Heart right ventricle (tissue), 16 donors: ENCODE measurements around the gene ZNF414. TPM values are rescaled to one million over a fixed set of nuclear protein-coding genes. Genes with fewer than 3 reads are reported as not detected.

Source experiments
- ATAC-seq, 8 donors: fragments of 200-7000 bp; cut with Tn5 transposase; one replicate each; pipeline ENCODE4 v1.9.1; 2020; ENCODE audit warnings: mild to moderate bottlenecking in 8 of 8, moderate library complexity in 8 of 8, moderate number of reproducible peaks in 1 of 8
- DNase-seq, 2 donors: peaks; one replicate each; pipeline ENCODE4 v3.0.0-alpha.2; 2020
- H3K27ac ChIP-seq, 10 donors: fragments of 200-600 bp; sonication (generic) in 2 of 10; one replicate each; pipeline versions ENCODE4 v1.5.0 to v1.8.0; 2020 to 2022; ENCODE audit warnings: mild to moderate bottlenecking in 3 of 10
- H3K27me3 ChIP-seq, 7 donors: fragments of 200-600 bp; one replicate each; pipeline ENCODE4 v1.8.0; 2021 to 2022; ENCODE audit warnings: mild to moderate bottlenecking in 2 of 7
- H3K36me3 ChIP-seq, 9 donors: fragments of 200-600 bp; sonication (generic) in 1 of 9; one replicate each; pipeline versions ENCODE4 v1.5.0 to v1.8.0; 2020 to 2022; ENCODE audit warnings: mild to moderate bottlenecking in 2 of 9
- H3K4me1 ChIP-seq, 9 donors: fragments of 200-600 bp; sonication (generic) in 1 of 9; one replicate each; pipeline versions ENCODE4 v1.5.0 to v1.8.0; 2020 to 2022; ENCODE audit warnings: mild to moderate bottlenecking in 4 of 9
- H3K4me3 ChIP-seq, 10 donors: fragments of 200-600 bp; sonication (generic) in 2 of 10; one replicate each; pipeline versions ENCODE4 v1.5.0 to v1.8.0; 2020 to 2022; ENCODE audit warnings: mild to moderate bottlenecking in 7 of 10, moderate library complexity in 2 of 10
- H3K9me3 ChIP-seq, 11 donors: fragments of 200-600 bp in 10 of 11; sonication (generic) in 2 of 11; one replicate each; pipeline versions ENCODE4 v1.5.0 to v1.8.0; 2013 to 2022; ENCODE audit warnings: mild to moderate bottlenecking in 2 of 11, control low read depth in 1 of 11, moderate library complexity in 1 of 11
- CTCF ChIP-seq, 9 donors: fragments of 200-600 bp; sonication (generic) in 2 of 9; IDR thresholded peaks; one replicate each; pipeline versions ENCODE4 v1.5.0 to v1.8.0; 2021 to 2022; ENCODE audit warnings: antibody characterized with exemption in 9 of 9, mild to moderate bottlenecking in 5 of 9, moderate library complexity in 1 of 9
- WGBS, 2 donors: extraction: QIAGEN DNeasy Blood & Tissue Kit; methylation state at CpG; one replicate each; pipeline ENCODE4 v1.1.7; 2013; ENCODE audit warnings: inconsistent platforms in 1 of 2; 5-methylcytosine and 5-hydroxymethylcytosine counted together
- intact Hi-C, 10 donors: fragments of 100-400 bp; cut with DNase I; formaldehyde crosslinking; loops; one replicate each; pipeline versions ENCODE4 v1.11.1 to v1.14.2; 2022
- polyA plus RNA-seq, 2 donors: library from polyadenylated mRNA; stranded (reverse); fragments of 200-250 nt; gene quantifications; one replicate each; pipeline ENCODE4 v1.2.3, GENCODE V29; 2013
- total RNA-seq, 10 donors: library from RNA; stranded (reverse); fragmentation: NEBNext Ultra II Directional in 3 of 10; extraction: Animal tissue kit (Norgen Biotek cat#: 25700) in 3 of 10; gene quantifications; one replicate each; pipeline versions ENCODE4 v1.2.1 to v1.2.4, GENCODE V29; 2021 to 2023
- donor health status: Arrhythmogenic right ventricular cardiomyopathy.
- donor health status: ischemic (EF 13 %, LVEDD 7.1; RV severe dilation, severe dysfunction).
- donor health status: healthy with polysubstance abuse.
- donor health status: DM: no; HTN: yes; CAD: no.
- donor health status: DM: no; HTN: no; CAD: no.
- donor health status: ischemic (EF 25% LVEDD 6.9; RV normal size, moderate dysfunction).
- donor health status: ischemic (EF 25% LVEDD 5.7; RV mildly dilated, moderate dysfunction).
- donor health status: healthy.
- donor health status: DM: yes; HTN: yes; CAD: no.
- donor health status: Ischemic cardiomyopathy.
- donor health status: ischemic (EF 35%, LVEDD 5.7; RV mildly dilated, moderate dysfunction).
- donor health status: nonischemic (EF 11% LVEDD 7.7; RV severe dilation, severe dysfunction).
- donor health status: DM: yes; HTN: yes; CAD: no.
- donor health status: PGD.
- donor health status: ischemic (EF 29% LVEDD 5.4; RV normal size, mild dysfunction).
- donor health status: nonischemic (EF 23%, LVEDD 6.1; RV moderate dilation, normal function).

Gene ZNF414
- total and polyA plus RNA-seq, 12 donors = 11.7 to 34.3 (median 17.7) TPM

DNA sequence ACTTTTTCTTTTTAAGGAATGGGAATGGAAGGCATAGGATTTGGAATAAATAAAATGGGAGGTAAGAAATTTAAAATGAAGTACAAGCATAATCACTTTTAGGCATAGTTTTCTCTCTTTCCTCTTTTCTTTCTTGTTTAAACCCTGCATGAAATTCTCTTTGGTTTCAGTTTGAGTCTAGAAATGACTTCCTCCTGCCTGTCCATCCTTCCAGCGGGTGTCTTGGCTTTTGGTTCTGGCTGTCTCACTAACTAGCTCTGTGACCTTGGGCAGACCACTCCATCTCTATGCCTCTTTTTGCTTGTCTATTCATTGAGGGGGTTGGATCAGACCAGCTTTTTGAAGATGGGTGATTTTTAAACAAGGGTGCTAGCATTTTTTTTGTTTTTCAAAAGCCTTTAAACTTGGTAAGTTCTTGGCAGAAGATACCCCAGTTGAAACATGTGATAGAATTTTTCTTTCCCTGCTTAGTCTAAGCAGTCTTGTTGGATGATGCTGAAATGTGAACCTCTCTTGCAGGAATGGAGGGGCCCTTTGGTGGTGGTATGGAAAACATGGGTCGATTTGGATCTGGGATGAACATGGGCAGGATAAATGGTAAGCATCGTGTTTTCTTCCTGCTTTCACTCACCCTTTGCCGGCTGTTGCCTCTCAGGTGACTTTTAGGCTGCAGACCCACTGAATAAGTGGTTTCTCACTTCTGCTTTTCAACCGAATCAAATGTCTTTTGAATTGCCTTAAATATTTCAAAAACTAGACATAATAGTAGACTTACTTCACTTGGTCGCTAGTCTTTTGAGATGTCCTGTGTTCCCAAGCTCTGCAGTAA is 40.1 kb downstream of the ZNF414 start:
- 72 to 85% methylated on average over 6 of the region's 6 CpGs for WGBS, 2 donors
- no peak for ATAC-seq
- no peak for DNase-seq
- peak overlapping the region in 3 of 10 donors; percentile 0 to 66 (median 31) for H3K27ac ChIP-seq
- no peak for TF ChIP-seq CTCF (IDR thresholded peaks at IDR 0.05)
- H3K4me1 ChIP-seq = peaks cover 6 to 57% (median 37%) of the 10 kb centered on the region in 9 donors
- intact Hi-C loops = no loop called here
- H3K27me3 ChIP-seq = no peaks in the 10 kb centered on the region
- H3K9me3 ChIP-seq = no peaks in the 10 kb centered on the region
- peaks cover 0 to 100% (median 51%) of the 10 kb centered on the region in 9 donors for H3K36me3 ChIP-seq
- no peak overlapping the region for H3K4me3 ChIP-seq

- peak overlapping the region in 2 of 10 donors; percentile 28 to 31 for H3K27ac ChIP-seq
Observed at GRCh38 chr19:8469613-8470368, 44.2 kb downstream of the ZNF414 start.

DNA sequence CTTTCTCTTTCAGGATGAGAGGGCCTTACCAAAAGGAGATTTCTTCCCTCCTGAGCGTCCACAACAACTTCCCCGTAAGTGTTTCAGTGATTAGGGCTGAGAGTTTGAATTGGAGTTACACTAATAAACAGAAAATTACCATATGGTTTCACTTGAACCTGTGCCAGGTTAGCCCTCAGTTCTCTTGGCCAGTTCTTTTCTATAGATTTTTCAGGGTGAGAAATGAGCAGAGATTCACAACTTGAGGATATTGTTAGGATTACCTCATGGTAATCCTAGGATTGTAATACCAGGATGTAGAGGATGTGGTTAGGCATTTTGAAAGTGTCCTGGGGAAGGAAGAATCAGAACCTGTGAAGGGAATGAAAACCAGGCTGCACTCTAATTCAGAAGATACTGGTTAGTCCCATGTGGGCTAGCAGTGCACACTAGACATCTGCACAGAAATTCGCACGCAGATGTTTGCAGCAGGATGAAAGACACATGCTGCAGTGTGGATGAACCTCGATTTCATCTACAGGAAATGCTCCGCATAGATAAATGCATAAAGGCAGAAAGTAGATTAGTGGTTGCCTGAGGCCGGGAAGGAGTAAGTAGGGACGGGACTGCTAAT is 45.1 kb downstream of the ZNF414 start:
- H3K4me1 ChIP-seq = peaks cover 0 to 42% (median 9%) of the 10 kb centered on the region in 9 donors
- no peaks in the 10 kb centered on the region for H3K9me3 ChIP-seq
- intact Hi-C loops = loop anchor here in 1 of 10 donors (10.0 kb wide), 1 partner anchor 54 kb away; the partner anchor contains the start of gene MARCHF2
- TF ChIP-seq CTCF (IDR thresholded peaks at IDR 0.05) = no peak
- DNase-seq (no peak), ATAC-seq (no peak)
- H3K27ac ChIP-seq = no peak overlapping the region
- peaks cover 0 to 100% (median 86%) of the 10 kb centered on the region in 9 donors for H3K36me3 ChIP-seq
- H3K27me3 ChIP-seq = no peaks in the 10 kb centered on the region
- 66 to 74% methylated on average over 8 of the region's 8 CpGs for WGBS, 2 donors
- no peak overlapping the region for H3K4me3 ChIP-seq

More at GRCh38 chr19:8469613-8470368, 44.2 kb downstream of the ZNF414 start:
- no peak for TF ChIP-seq CTCF (IDR thresholded peaks at IDR 0.05)
- no peak overlapping the region for H3K4me3 ChIP-seq
- 83 to 86% methylated on average over 13 of the region's 13 CpGs for WGBS, 2 donors
- ATAC-seq (peak in 6 of 8 donors; percentile 23 to 74 (median 42)), DNase-seq (no peak)
- intact Hi-C loops = loop anchor here in 1 of 10 donors (10.0 kb wide), 1 partner anchor 55 kb away; the partner anchor contains the start of gene MARCHF2
- H3K27me3 ChIP-seq = no peaks in the 10 kb centered on the region
- peaks cover 0 to 100% (median 84%) of the 10 kb centered on the region in 9 donors for H3K36me3 ChIP-seq
- H3K9me3 ChIP-seq = no peaks in the 10 kb centered on the region
- H3K4me1 ChIP-seq = peaks cover 0 to 46% (median 9%) of the 10 kb centered on the region in 9 donors

- Histone ChIP-seq H3K27me3 (no peaks in the 10 kb centered on the region), H3K36me3 (peaks cover 0 to 100% (median 87%) of the 10 kb centered on the region in 9 donors), H3K9me3 (no peaks in the 10 kb centered on the region), H3K4me3 (no peak overlapping the region), H3K27ac (no peak overlapping the region), H3K4me1 (peaks cover 0 to 36% (median 10%) of the 10 kb centered on the region in 9 donors)
- WGBS, 2 donors = 68 to 80% methylated on average over 3 of the region's 3 CpGs
- ATAC-seq (no peak), DNase-seq (no peak)
- TF ChIP-seq CTCF (IDR thresholded peaks at IDR 0.05) = no peak
- intact Hi-C loops = loop anchor here in 1 of 10 donors (10.0 kb wide), 1 partner anchor 53 kb away; the partner anchor contains the start of gene MARCHF2
Observed at GRCh38 chr19:8468124-8468523, 45.8 kb downstream of the ZNF414 start.
